ENCODE results near the gene FCRL5.

The FCRL5 gene

GRCh38 chr1:157477419-157477818 lies 74.9 kb downstream of the FCRL5 start:
- no peak overlapping the region for H3K4me3 ChIP-seq
- no peaks in the 10 kb centered on the region for H3K9me3 ChIP-seq (ENCODE audit: low read depth, low read length)
- no peak overlapping the region for H3K27ac ChIP-seq
- no peak overlapping the region for H3K9ac ChIP-seq (ENCODE audit: insufficient read length)
- H3K36me3 ChIP-seq (ENCODE audit: insufficient read depth, low read length), result no peaks in the 10 kb centered on the region
- no peak for DNase-seq (ENCODE audit: low read depth, low spot score)
- TF ChIP-seq FOXP2 (optimal IDR thresholded peaks at IDR 0.05; ENCODE audit: control extremely low read depth, extremely low read length, insufficient read depth) (no peak), POLR2AphosphoS5 (IDR thresholded peaks at IDR 0.05; ENCODE audit: borderline replicate concordance, low read depth, low read length) (no peak), EZH2 (IDR thresholded peaks at IDR 0.05) (no peak)

GRCh38 chr1:157472959-157473358 lies 79.4 kb downstream of the FCRL5 start:
- H3K36me3 ChIP-seq (ENCODE audit: insufficient read depth, low read length), result no peaks in the 10 kb centered on the region
- TF ChIP-seq FOXP2 (optimal IDR thresholded peaks at IDR 0.05; ENCODE audit: control extremely low read depth, extremely low read length, insufficient read depth), result no peak
- no peak for TF ChIP-seq EZH2 (IDR thresholded peaks at IDR 0.05)
- no peak for TF ChIP-seq POLR2AphosphoS5 (IDR thresholded peaks at IDR 0.05; ENCODE audit: borderline replicate concordance, low read depth, low read length)
- H3K4me3 ChIP-seq, result no peak overlapping the region
- no peak overlapping the region for H3K9ac ChIP-seq (ENCODE audit: insufficient read length)
- DNase-seq (ENCODE audit: low read depth, low spot score), result no peak
- H3K9me3 ChIP-seq (ENCODE audit: low read depth, low read length), result no peaks in the 10 kb centered on the region
- no peak overlapping the region for H3K27ac ChIP-seq

GRCh38 chr1:157472056-157472701 lies 80.1 kb downstream of the FCRL5 start:
- TF ChIP-seq EZH2 (IDR thresholded peaks at IDR 0.05) (no peak), POLR2AphosphoS5 (IDR thresholded peaks at IDR 0.05; ENCODE audit: borderline replicate concordance, low read depth, low read length) (no peak), FOXP2 (optimal IDR thresholded peaks at IDR 0.05; ENCODE audit: control extremely low read depth, extremely low read length, insufficient read depth) (no peak)
- no peak for DNase-seq (ENCODE audit: low read depth, low spot score)
- no peaks in the 10 kb centered on the region for H3K9me3 ChIP-seq (ENCODE audit: low read depth, low read length)
- H3K27ac ChIP-seq, result no peak overlapping the region
- H3K9ac ChIP-seq (ENCODE audit: insufficient read length), result no peak overlapping the region
- no peaks in the 10 kb centered on the region for H3K36me3 ChIP-seq (ENCODE audit: insufficient read depth, low read length)
- H3K4me3 ChIP-seq, result no peak overlapping the region

GRCh38 chr1:157471531-157471930 lies 80.8 kb downstream of the FCRL5 start:
- DNase-seq (ENCODE audit: low read depth, low spot score), result no peak
- Histone ChIP-seq H3K4me3 (no peak overlapping the region), H3K27ac (no peak overlapping the region), H3K9me3 (ENCODE audit: low read depth, low read length) (no peaks in the 10 kb centered on the region), H3K9ac (ENCODE audit: insufficient read length) (no peak overlapping the region), H3K36me3 (ENCODE audit: insufficient read depth, low read length) (no peaks in the 10 kb centered on the region)
- no peak for TF ChIP-seq POLR2AphosphoS5 (IDR thresholded peaks at IDR 0.05; ENCODE audit: borderline replicate concordance, low read depth, low read length)
- no peak for TF ChIP-seq EZH2 (IDR thresholded peaks at IDR 0.05)
- no peak for TF ChIP-seq FOXP2 (optimal IDR thresholded peaks at IDR 0.05; ENCODE audit: control extremely low read depth, extremely low read length, insufficient read depth)

- DNase-seq (ENCODE audit: low read depth, low spot score), result no peak
- TF ChIP-seq EZH2 (IDR thresholded peaks at IDR 0.05), result no peak
- no peak for TF ChIP-seq FOXP2 (optimal IDR thresholded peaks at IDR 0.05; ENCODE audit: control extremely low read depth, extremely low read length, insufficient read depth)
- TF ChIP-seq POLR2AphosphoS5 (IDR thresholded peaks at IDR 0.05; ENCODE audit: borderline replicate concordance, low read depth, low read length), result no peak
Measured at GRCh38 chr1:157469752-157470675, 82.3 kb downstream of the FCRL5 start.

GRCh38 chr1:157469300-157469699 lies 83.0 kb downstream of the FCRL5 start:
- TF ChIP-seq FOXP2 (optimal IDR thresholded peaks at IDR 0.05; ENCODE audit: control extremely low read depth, extremely low read length, insufficient read depth), result no peak
- no peak for TF ChIP-seq EZH2 (IDR thresholded peaks at IDR 0.05)
- TF ChIP-seq POLR2AphosphoS5 (IDR thresholded peaks at IDR 0.05; ENCODE audit: borderline replicate concordance, low read depth, low read length), result no peak
- no peaks in the 10 kb centered on the region for H3K36me3 ChIP-seq (ENCODE audit: insufficient read depth, low read length)
- H3K9me3 ChIP-seq (ENCODE audit: low read depth, low read length), result no peaks in the 10 kb centered on the region
- DNase-seq (ENCODE audit: low read depth, low spot score), result no peak
- H3K9ac ChIP-seq (ENCODE audit: insufficient read length), result no peak overlapping the region
- H3K27ac ChIP-seq, result no peak overlapping the region
- no peak overlapping the region for H3K4me3 ChIP-seq

More at GRCh38 chr1:157469752-157470675, 82.3 kb downstream of the FCRL5 start:
- no peak overlapping the region for H3K4me3 ChIP-seq
- no peaks in the 10 kb centered on the region for H3K9me3 ChIP-seq (ENCODE audit: low read depth, low read length)
- no peak overlapping the region for H3K27ac ChIP-seq
- H3K36me3 ChIP-seq (ENCODE audit: insufficient read depth, low read length), result no peaks in the 10 kb centered on the region
- no peak overlapping the region for H3K9ac ChIP-seq (ENCODE audit: insufficient read length)

- no peak overlapping the region for H3K27ac ChIP-seq
- TF ChIP-seq FOXP2 (optimal IDR thresholded peaks at IDR 0.05; ENCODE audit: control extremely low read depth, extremely low read length, insufficient read depth) (no peak), POLR2AphosphoS5 (IDR thresholded peaks at IDR 0.05; ENCODE audit: borderline replicate concordance, low read depth, low read length) (no peak), EZH2 (IDR thresholded peaks at IDR 0.05) (no peak)
- no peaks in the 10 kb centered on the region for H3K36me3 ChIP-seq (ENCODE audit: insufficient read depth, low read length)
- H3K4me3 ChIP-seq, result no peak overlapping the region
- H3K9ac ChIP-seq (ENCODE audit: insufficient read length), result no peak overlapping the region
- no peak for DNase-seq (ENCODE audit: low read depth, low spot score)
- no peaks in the 10 kb centered on the region for H3K9me3 ChIP-seq (ENCODE audit: low read depth, low read length)
Measured at GRCh38 chr1:157466011-157466410, 86.3 kb downstream of the FCRL5 start.

Data from SK-N-MC (cell line).